Dedifferentiated amniotic fluid mesenchymal stem cell (primary cell): ENCODE data around the gene TEAD1.
"Not testable (repeated sequence)": the region's sequence is repeated elsewhere in the genome, so short reads cannot be mapped to it uniquely, and the experiment has no call there.

Source experiments
- DNase-seq: peaks from one replicate; pipeline ENCODE4 v3.0.0-alpha.2; 2016; ENCODE audit errors: extremely low spot score

The TEAD1 gene

DNA sequence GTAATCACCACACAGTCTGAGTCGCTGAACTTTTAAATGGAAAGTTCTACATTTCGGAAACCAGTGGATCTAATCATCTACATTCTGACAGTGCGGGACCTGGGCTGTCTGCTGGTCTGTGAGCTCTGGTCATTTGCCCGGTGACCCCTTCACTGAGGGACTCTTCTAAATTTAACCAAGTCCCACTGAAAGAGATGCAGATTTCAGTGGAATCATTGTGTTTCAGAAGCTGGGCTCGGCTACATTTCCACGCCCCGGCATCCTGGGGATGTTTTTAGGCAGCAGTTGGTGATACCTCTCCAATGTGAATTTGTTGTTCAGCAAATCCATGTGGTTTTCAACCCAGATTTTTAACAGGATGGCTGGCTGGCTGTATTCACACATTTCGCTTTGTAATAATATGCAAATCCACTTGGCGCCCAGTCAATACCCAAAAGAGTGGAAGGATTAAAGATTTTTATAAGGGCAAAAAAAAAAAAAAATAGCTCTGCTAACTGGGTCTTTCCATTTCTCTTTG, 189.4 kb downstream of the TEAD1 start:
- no peak for DNase-seq

DNA sequence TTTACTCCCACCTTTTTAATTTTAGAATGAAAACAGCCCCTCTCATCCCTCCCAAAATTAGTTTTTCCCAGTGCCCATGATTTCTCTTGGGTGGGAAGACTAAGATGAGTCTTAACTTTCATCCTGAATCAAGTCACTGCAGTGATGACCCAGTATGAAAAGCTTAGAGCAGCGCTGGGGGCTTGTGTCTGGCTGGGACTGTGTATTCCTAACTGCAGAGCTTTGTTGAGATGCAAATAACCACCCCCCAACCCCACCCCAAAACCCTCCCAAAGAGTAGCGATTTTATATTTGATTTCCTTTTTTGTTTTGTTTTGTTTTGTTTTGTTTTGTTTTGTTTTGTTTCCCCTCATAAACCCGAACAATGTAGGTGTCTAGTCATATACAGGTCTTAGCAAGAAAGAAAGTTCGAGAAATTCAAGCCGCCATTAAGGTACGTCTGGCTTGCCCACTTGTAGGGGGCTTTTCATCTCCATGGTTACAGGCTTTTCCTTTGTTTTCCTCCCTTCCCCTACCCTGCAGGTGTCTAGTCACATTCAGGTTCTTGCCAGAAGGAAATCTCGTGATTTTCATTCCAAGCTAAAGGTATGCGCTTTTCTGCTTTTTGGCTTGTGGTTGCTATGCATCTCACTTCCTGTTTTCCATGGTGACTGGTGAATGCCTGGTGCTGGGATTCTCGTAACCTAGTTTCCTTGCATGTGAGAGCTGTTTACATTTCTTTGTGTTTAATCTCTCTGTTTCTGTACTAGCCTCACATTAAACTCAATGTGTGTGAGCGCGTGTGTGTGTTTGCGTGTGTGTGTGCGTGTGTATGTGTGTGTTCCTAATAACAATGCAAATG, 190.3 kb downstream of the TEAD1 start:
- DNase-seq, result peak; percentile 65

DNA sequence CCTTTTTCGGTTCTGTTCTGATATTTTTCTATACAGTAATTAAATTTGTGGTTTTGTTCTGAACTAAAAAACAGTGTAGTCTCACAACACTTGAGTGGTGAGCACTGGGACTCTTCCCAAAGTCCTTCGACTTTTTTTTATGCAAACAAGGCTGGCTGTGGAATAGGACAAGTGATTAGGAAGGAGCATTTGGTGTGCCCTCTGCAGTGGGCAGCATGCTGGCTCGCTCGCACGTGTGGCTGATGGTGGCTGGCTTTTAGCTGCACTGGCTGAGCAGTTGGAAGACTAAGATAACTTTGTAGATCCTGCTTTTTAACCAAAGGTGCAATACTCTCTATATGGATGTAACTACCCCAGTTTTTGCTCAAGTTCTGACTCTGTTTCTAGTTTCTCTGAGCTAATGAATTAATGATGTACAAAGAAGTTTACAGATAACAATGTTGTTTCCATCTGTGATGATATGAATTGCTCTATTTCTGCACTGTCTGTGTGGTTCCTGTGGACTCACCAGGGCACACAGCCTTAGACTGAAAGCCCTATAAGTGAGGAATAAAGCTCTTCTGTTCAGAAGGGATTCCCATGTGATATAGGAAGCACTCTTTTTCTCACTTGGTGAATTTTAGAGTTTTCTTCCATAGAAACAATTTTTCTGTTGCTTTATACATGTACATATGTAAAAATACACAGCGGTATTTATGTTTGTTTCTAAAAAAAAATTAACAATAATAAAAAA, 191.8 kb downstream of the TEAD1 start:
- no peak for DNase-seq

DNA sequence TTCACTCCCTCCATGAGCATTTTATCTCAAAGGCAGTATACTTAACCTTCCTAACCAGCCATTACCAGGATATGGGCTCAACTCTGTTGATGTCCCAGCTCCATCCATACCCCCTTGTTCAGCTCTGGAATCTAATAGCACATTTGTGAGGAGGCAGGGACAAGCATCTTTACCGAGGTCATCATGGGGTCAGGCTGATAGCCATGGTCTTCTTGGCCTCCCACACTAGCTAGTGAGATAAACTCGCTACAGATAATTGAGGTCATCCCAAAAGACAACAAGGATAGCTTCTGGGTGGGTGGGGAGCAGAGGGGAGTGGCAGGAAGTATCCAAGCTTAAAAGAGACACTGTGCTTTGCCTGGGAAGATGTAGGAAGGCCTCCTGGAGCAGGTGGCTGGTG, 193.3 kb downstream of the TEAD1 start:
- no peak for DNase-seq

DNA sequence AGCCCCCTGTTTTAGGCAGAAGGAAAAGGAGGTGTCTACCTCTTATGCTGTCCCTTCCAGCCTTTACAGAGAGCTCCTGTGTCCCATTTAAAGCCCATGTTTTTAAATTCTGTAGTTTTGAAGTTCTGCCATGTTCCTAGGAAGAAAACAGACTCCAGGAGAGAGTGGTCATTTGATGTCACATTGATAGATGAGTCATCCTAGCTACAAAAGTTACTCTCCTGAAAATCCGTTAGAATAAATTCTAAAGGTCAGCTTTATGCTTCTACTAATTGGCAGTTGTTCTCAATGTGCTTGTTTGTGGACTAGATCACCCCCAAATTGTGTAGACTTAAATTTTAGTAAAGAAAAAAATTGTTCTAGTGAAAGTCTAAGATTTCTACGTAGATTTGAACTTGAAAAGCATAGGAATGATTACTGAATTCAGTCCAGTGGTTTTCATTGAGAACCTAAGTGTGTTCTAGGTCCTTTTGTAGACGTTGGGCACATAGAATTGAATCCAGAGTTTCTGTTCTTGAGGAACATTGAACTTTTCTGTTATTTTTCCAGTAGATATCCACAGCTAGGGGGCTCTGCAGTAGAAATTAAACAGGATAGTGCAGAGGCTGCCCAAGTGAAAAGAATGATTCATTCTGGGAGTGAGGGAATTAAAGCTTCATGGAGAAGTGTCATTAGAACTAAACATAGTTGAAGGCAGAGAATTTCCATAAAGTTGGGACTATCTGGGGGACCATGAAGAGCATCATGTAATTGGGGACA, 194.3 kb downstream of the TEAD1 start:
- DNase-seq, result no peak

DNA sequence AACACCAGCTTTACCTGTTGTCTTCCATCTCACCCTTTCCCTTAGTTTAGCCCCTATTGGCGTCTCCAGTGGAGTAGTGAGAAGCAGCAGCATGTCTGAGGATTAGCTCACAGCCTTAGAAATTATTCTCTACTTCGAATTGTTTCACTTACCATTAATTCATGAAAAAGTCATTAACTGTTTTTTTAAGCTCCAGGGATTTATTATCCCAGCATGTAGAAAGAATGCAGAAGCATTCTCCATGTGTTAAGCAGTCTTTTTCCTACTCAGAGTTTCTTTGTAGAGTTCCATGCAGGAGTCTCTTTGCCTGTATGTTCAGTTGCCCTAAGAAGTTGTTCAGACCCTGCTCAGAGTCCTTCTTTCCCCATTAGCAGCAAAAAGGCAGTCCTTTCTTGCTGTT, 197.0 kb downstream of the TEAD1 start:
- DNase-seq, result no peak

DNA sequence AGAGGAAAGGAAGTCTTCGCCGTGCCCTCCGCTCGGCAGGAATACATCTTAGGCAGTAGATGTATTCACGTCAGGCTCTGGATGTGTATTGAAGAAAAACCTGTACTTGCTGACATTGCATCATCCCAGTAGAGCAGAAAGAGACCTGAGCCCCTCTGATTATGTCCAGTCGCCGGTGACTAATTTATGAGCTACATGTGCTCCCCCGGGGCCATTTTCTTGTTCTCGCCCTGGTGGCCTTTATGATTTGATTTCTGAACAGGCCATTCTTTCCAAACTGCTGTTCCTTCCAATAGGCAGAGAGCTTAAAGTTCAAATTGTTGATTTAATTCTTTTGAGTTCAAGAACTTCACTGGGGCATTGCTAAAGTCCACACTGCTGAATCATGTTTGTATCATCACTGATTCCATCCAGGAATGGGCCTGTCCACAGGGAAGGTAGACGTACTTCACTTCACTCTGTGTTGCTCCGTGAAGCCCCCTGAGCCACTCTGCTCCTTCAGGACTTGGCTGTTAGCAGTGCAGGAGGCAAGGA, 197.6 kb downstream of the TEAD1 start:
- DNase-seq, result no peak

DNA sequence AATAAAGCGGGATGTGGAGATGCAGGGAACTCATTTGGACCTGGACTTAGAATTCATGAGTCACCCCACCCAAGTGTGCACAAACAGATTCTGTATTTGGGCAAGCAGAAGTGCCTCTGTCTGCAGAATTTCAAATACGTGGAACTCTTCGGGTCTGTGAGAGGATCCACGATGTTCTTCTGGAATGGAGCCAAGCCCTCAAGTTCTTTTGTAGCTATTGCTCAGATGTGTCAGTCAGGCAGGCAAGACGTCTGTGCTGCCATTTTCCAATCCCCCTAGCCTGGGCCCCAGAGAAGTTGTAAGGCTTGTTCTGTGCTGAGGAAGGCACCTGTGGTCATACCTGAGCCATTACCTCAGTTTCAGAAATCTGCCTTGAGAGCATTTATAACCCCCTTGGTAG, 202.1 kb downstream of the TEAD1 start:
- no peak for DNase-seq

DNA sequence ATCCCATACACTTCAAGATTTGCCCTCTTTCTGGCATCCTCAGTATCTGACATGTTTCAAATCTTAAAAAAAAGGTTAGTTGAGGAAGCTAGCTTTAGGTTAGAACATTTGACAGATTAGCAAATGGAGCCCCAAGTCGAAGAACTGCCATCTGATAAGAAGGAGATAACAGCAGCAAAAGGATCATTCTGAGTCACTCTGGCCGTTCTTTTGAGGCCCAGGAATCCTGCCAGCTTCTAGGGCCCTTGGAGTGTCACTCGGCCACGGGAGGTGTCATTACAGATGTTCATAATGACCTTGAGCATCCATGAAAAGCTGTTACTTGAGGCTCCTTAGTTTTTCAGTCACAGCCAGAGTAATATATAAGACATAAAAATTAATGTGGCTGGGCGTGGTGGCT, 202.8 kb downstream of the TEAD1 start:
- no peak for DNase-seq

DNA sequence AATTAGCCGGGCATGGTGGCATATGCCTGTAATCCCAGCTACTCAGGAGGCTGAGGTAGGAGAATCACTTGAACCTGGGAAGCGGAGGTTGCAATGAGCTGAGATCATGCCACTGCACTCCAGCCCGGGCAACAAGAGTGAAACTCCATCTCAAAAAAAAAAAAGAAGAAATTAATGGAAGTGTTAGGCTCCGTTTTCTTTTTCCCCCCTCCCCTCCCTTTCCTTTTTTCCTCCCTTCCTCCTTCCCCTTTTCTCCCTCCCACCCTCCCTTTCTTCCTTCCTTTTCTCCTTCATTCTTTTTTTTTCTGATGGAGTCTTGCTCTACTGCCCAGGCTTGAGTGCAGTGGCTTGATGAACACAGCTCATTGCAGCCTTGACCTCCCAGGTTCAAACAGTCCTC, 203.3 kb downstream of the TEAD1 start:
- DNase-seq, result not testable (repeated sequence)

DNA sequence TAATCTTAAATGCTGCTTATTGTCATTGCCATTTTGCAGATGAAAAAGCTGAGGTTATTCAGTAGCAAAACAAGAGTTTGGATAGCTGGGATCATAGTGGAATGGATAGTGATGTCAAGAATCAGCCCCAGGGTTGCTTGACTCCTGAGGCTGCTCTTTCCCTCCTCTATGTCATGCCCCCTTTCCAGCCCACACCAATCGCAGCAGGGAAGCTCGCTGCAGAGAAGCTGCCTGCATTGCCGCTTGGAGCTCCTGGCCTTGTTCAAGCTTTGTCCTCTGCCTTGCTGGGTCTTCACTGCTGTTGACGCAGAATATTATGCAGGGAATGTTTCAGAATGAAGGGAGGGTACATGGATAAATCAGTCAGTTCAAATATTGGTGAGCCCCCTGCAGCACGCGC, 206.1 kb downstream of the TEAD1 start:
- no peak for DNase-seq

DNA sequence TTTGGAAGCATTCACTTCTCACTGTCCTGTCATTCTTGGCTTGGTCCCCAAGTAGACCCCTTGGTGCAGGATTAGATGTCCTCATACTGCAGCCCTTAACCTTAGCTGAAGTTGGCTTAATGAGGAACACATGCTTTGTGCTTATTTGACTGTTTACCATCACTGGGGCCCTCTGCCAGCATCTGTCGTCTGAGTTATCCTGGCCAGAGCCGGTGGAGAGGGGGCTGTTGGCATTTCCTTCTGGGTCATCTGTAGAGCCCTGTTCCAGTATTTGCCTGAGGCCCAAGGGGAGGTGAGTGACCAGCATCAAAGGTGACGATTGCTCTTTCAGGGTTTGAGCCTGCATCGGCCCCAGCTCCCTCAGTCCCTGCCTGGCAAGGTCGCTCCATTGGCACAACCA, 208.4 kb downstream of the TEAD1 start:
- no peak for DNase-seq

DNA sequence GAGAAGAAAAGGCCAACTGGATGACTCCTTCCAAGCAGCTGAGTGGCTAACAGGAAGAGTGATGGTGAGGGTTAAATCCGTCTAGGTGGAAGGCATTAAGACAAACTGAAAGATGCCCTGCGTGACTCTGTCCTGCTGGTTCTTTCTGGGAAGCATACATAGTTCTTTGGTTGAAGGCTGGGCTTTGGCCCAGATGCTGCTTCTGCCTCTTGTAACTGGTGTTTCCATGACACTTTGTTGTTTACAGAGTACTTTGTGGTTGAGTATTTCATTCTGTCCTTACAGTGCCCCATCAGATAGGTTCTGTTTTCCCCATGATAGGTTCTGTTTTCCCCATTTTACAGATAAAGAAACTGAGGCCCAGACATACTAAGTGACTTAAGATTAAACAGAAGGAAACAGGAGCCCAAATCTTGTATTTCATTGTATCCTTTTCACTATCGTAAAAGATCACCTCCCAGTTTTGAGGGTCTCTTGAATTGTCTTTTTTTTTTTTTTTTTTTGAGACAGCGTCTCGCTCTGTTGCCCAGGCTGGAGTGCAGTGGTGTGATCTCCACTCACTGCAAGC, 210.6 kb downstream of the TEAD1 start:
- DNase-seq, result no peak

DNA sequence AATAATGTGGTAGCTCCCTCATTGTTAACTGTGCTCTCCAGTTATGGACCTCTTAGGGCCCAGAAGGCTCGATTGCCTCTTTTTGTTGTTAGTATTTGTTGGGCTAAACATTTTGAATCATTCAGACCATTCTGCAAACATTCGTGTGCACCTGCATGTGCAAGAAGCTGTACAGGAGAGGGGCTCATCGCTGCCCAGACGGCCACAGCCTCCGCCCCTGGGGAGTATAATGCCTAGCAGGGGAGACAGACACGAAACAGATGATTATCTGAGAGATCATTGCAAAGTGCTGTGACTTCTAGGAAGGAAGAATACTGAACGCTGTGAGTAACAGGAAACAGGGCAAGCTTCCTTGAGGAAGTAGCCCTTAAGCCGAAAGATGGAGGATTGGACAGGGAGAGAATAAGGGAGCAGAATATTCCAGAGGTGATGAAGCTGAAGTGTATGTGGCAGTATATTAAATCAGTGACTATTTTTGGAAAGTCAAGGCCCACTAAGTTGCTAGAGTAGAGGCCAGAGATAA, 211.6 kb downstream of the TEAD1 start:
- no peak for DNase-seq

DNA sequence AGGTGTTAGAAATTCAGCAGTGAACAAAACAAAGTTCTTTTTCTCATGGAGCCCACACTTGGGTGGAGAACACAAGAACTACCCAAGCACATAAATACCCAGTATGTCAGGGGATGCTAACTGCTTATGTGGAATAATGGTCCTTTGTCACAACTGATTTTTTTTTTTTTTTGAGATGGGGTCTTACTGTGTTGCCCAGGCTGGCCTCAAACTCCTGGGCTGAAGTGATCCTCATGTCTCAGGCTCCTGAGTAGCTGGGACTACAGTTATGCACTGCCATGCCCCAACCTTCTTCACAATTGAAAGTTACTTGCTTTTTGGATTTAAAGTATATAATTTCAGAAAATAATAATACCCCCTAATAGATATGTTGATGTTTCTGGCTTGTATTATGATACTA, 212.3 kb downstream of the TEAD1 start:
- DNase-seq, result no peak

DNA sequence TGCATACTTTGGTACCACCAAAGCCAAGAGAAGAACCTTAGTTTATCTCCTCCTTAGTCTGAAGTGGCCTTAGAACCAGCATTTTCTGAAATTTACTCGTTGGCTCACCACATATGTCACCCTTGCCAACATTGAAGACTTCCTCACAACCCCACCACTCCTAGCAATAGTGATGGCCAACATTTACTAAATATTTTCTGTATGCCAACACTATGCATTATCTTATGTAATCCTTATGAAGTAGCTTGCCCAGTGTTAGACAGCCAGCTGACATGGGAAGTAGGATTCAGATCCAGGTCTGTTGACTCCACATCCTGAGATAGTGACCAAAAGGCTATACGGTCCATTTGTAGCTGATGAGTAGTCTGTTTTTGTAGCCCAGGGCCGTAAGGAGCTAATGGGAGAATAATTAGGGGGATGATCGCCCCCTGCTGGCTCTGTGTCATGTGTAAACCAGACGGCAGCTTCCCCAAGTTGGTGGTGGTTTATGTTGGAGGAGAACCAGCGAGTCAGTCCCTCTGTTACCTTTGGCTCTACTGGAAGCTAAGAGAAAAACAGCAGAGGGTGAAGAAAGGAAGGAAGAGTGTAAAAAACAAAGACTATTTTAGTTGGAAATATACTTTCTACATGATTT, 214.4 kb downstream of the TEAD1 start:
- DNase-seq, result peak; percentile 72

DNA sequence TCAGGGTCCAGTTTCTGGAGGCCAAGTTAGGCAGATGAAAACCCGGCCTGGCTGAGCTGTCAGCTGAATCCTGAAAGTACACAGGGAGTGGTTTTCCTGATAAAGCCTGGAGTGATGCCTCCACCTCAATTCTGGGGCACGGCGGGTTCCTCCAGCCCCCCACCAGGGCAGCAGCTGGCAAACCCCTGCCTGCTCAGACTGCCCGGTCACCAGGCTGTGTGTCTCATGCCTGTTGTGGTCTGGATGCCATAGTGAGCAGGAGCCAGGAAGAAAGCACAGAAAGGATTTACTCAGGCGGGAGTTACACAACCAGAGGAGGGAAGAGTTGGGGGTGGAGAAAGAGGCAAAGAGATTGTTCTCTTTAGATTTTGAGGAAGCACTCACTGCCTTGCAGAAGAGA, 215.0 kb downstream of the TEAD1 start:
- DNase-seq, result peak; percentile 50

DNA sequence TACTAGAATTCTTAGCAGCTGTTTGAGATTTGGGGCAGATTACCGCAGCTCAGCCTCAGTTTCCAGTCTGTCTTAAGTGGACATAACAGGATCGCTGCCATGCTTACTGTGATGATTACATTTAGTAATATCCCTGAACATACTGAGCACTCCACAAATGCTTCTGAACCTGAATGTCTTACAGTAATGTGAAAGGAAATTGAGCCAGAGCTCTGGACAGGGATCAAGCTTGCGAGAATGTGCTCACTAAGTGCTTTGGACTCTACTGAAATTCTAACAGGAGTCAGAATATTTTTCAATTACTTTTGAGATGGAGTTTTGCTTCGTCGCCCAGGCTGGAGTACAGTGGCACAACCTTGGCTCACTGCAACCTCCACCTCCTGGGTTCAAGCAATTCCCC, 216.3 kb downstream of the TEAD1 start:
- DNase-seq, result no peak

DNA sequence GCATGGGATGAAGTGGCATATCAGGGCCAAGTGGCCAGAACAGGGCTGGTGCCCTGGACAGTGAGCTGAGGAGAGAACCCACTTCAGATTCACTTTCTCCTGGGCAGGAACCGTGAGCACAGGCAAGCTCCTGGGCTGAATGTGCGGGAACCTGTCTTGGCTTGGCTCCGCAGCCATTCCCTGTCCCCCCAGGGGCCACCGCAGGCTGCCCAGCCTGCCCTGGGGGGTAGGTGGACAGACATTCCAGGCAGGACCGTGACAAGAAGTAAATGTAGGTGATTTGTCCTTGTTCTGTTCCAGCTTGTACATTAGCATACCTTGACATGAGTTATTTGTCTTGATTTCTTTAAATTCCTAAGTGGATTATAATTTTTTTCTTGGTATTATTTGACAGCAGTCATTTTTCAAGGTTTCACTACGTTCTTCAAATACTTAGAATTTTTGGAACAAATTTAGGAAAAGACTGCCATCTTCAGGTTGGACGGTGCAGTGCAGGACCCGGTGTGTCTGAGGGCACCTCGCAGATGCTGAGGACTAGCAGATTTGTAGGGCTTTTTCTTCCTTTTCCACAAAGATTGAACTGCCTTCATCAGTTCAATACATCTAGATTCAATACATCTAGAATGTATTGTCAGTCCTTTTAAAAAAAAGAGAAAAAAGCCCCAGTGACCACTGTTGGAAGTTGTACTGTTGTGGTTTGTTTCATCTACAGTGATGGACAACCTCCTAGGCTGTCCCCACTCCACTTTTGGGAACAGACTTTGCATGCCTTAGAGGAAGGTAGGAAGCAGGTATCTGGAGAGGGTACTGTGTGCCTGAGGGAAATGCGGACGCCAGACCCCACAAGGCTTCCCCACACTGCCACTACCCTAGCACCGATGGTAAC, 219.8 kb downstream of the TEAD1 start:
- DNase-seq, result peak; percentile 70

DNA sequence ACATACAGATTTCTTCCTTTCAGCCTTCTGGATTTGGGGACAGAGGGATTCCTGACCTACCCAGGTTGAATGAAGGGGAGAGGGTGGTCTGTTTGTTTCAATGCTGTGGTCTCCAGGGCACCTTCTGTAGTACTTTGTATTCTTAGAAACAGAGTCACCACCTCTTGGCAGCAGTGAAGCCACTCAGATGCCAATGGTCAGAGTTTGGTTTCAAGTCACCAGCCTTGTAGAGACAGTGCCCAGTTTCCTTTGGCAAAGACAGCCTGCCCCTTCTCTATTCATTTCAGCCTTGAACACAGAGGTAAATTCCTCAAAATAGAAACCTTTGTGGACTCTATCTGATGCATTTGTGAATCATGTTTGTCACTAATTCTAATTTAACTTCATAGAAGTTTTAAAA, 223.2 kb downstream of the TEAD1 start:
- DNase-seq, result no peak
